ENCODE results near the gene PLSCR3.
A peak's percentile ranks its signal among the peaks of the same experiment; 100 is the strongest.

Gene PLSCR3

GRCh38 chr17:7437369-7437863, 43.1 kb upstream of the PLSCR3 start:
- no peaks in the 10 kb centered on the region for H3K9me3 ChIP-seq (ENCODE audit: control insufficient read depth, low read length)
- no peaks in the 10 kb centered on the region for H3K36me3 ChIP-seq (ENCODE audit: control insufficient read depth, insufficient read depth, low read length, severe bottlenecking)
- H3K4me3 ChIP-seq (ENCODE audit: low read length) = peak overlapping the region; percentile 64
- peaks cover 15% of the 10 kb centered on the region for H3K27me3 ChIP-seq (replicated peaks; ENCODE audit: control insufficient read depth, insufficient read depth, low read length)
- H3K4me1 ChIP-seq (ENCODE audit: control insufficient read depth, insufficient read depth, low read length) = peaks cover 25% of the 10 kb centered on the region
- no peak for DNase-seq (ENCODE audit: low read depth)
- no peak overlapping the region for H3K9ac ChIP-seq (ENCODE audit: low read length)

GRCh38 chr17:7436556-7437368, 42.4 kb upstream of the PLSCR3 start:
- DNase-seq (ENCODE audit: low read depth) = peak; percentile 91
- peaks cover 25% of the 10 kb centered on the region for H3K4me1 ChIP-seq (ENCODE audit: control insufficient read depth, insufficient read depth, low read length)
- H3K27me3 ChIP-seq (replicated peaks; ENCODE audit: control insufficient read depth, insufficient read depth, low read length) = peaks cover 15% of the 10 kb centered on the region

GRCh38 chr17:7435676-7436555, 41.6 kb upstream of the PLSCR3 start:
- Histone ChIP-seq H3K9me3 (ENCODE audit: control insufficient read depth, low read length) (no peaks in the 10 kb centered on the region), H3K27me3 (replicated peaks; ENCODE audit: control insufficient read depth, insufficient read depth, low read length) (peaks cover 15% of the 10 kb centered on the region), H3K4me3 (ENCODE audit: low read length) (peak overlapping the region; percentile 64), H3K36me3 (ENCODE audit: control insufficient read depth, insufficient read depth, low read length, severe bottlenecking) (no peaks in the 10 kb centered on the region), H3K4me1 (ENCODE audit: control insufficient read depth, insufficient read depth, low read length) (peaks cover 23% of the 10 kb centered on the region), H3K9ac (ENCODE audit: low read length) (peak overlapping the region; percentile 48)
- peak; percentile 38 for DNase-seq (ENCODE audit: low read depth)

More at GRCh38 chr17:7436556-7437368, 42.4 kb upstream of the PLSCR3 start:
- Histone ChIP-seq H3K9ac (ENCODE audit: low read length) (peak overlapping the region; percentile 56), H3K9me3 (ENCODE audit: control insufficient read depth, low read length) (no peaks in the 10 kb centered on the region), H3K4me3 (ENCODE audit: low read length) (peak overlapping the region; percentile 64), H3K36me3 (ENCODE audit: control insufficient read depth, insufficient read depth, low read length, severe bottlenecking) (no peaks in the 10 kb centered on the region)

- Histone ChIP-seq H3K4me1 (ENCODE audit: control insufficient read depth, insufficient read depth, low read length) (peaks cover 9% of the 10 kb centered on the region), H3K36me3 (ENCODE audit: control insufficient read depth, insufficient read depth, low read length, severe bottlenecking) (no peaks in the 10 kb centered on the region), H3K9ac (ENCODE audit: low read length) (no peak overlapping the region), H3K9me3 (ENCODE audit: control insufficient read depth, low read length) (no peaks in the 10 kb centered on the region), H3K4me3 (ENCODE audit: low read length) (no peak overlapping the region), H3K27me3 (replicated peaks; ENCODE audit: control insufficient read depth, insufficient read depth, low read length) (no peaks in the 10 kb centered on the region)
- DNase-seq (ENCODE audit: low read depth) = no peak
Measured at GRCh38 chr17:7432296-7432695, 38.0 kb upstream of the PLSCR3 start.

- H3K27me3 ChIP-seq (replicated peaks; ENCODE audit: control insufficient read depth, insufficient read depth, low read length) = no peaks in the 10 kb centered on the region
- H3K4me3 ChIP-seq (ENCODE audit: low read length) = no peak overlapping the region
- DNase-seq (ENCODE audit: low read depth) = no peak
- H3K4me1 ChIP-seq (ENCODE audit: control insufficient read depth, insufficient read depth, low read length) = peaks cover 4% of the 10 kb centered on the region
- H3K9me3 ChIP-seq (ENCODE audit: control insufficient read depth, low read length) = no peaks in the 10 kb centered on the region
- H3K36me3 ChIP-seq (ENCODE audit: control insufficient read depth, insufficient read depth, low read length, severe bottlenecking) = no peaks in the 10 kb centered on the region
- no peak overlapping the region for H3K9ac ChIP-seq (ENCODE audit: low read length)
Measured at GRCh38 chr17:7431231-7431630, 36.9 kb upstream of the PLSCR3 start.

- no peaks in the 10 kb centered on the region for H3K27me3 ChIP-seq (replicated peaks; ENCODE audit: control insufficient read depth, insufficient read depth, low read length)
- H3K36me3 ChIP-seq (ENCODE audit: control insufficient read depth, insufficient read depth, low read length, severe bottlenecking) = no peaks in the 10 kb centered on the region
- DNase-seq (ENCODE audit: low read depth) = no peak
- no peaks in the 10 kb centered on the region for H3K4me1 ChIP-seq (ENCODE audit: control insufficient read depth, insufficient read depth, low read length)
- H3K4me3 ChIP-seq (ENCODE audit: low read length) = no peak overlapping the region
- no peaks in the 10 kb centered on the region for H3K9me3 ChIP-seq (ENCODE audit: control insufficient read depth, low read length)
- H3K9ac ChIP-seq (ENCODE audit: low read length) = no peak overlapping the region
Measured at GRCh38 chr17:7429722-7430121, 35.4 kb upstream of the PLSCR3 start.

GRCh38 chr17:7428557-7428956, 34.2 kb upstream of the PLSCR3 start, which contains the start of gene SPEM3:
Gene SPEM3, plus strand, starts transcription at chr17:7428857. Its CDS starts 46 bp downstream, at chr17:7428903.
- H3K4me3 ChIP-seq (ENCODE audit: low read length) = no peak within 1 kb of the TSS
- no peak within 1 kb of the TSS for H3K9ac ChIP-seq (ENCODE audit: low read length)
- no peak for DNase-seq (ENCODE audit: low read depth)
- no peaks in the 10 kb centered on the region for H3K27me3 ChIP-seq (replicated peaks; ENCODE audit: control insufficient read depth, insufficient read depth, low read length)
- H3K36me3 ChIP-seq (ENCODE audit: control insufficient read depth, insufficient read depth, low read length, severe bottlenecking) = no peaks in the 10 kb centered on the region
- H3K4me1 ChIP-seq (ENCODE audit: control insufficient read depth, insufficient read depth, low read length) = no peaks in the 10 kb centered on the region
- no peaks in the 10 kb centered on the region for H3K9me3 ChIP-seq (ENCODE audit: control insufficient read depth, low read length)

- no peak for DNase-seq (ENCODE audit: low read depth)
- Histone ChIP-seq H3K4me1 (ENCODE audit: control insufficient read depth, insufficient read depth, low read length) (no peaks in the 10 kb centered on the region), H3K9me3 (ENCODE audit: control insufficient read depth, low read length) (no peaks in the 10 kb centered on the region), H3K9ac (ENCODE audit: low read length) (no peak overlapping the region), H3K27me3 (replicated peaks; ENCODE audit: control insufficient read depth, insufficient read depth, low read length) (no peaks in the 10 kb centered on the region), H3K36me3 (ENCODE audit: control insufficient read depth, insufficient read depth, low read length, severe bottlenecking) (no peaks in the 10 kb centered on the region), H3K4me3 (ENCODE audit: low read length) (no peak overlapping the region)
Measured at GRCh38 chr17:7427549-7427948, 33.2 kb upstream of the PLSCR3 start.

- no peaks in the 10 kb centered on the region for H3K9me3 ChIP-seq (ENCODE audit: control insufficient read depth, low read length)
- H3K4me3 ChIP-seq (ENCODE audit: low read length) = no peak overlapping the region
- H3K4me1 ChIP-seq (ENCODE audit: control insufficient read depth, insufficient read depth, low read length) = no peaks in the 10 kb centered on the region
- no peak for DNase-seq (ENCODE audit: low read depth)
- H3K9ac ChIP-seq (ENCODE audit: low read length) = no peak overlapping the region
- no peaks in the 10 kb centered on the region for H3K36me3 ChIP-seq (ENCODE audit: control insufficient read depth, insufficient read depth, low read length, severe bottlenecking)
- H3K27me3 ChIP-seq (replicated peaks; ENCODE audit: control insufficient read depth, insufficient read depth, low read length) = no peaks in the 10 kb centered on the region
Measured at GRCh38 chr17:7426896-7427489, 32.7 kb upstream of the PLSCR3 start.

GRCh38 chr17:7426203-7426863, 32.0 kb upstream of the PLSCR3 start:
- Histone ChIP-seq H3K4me1 (ENCODE audit: control insufficient read depth, insufficient read depth, low read length) (no peaks in the 10 kb centered on the region), H3K4me3 (ENCODE audit: low read length) (no peak overlapping the region), H3K9ac (ENCODE audit: low read length) (no peak overlapping the region), H3K27me3 (replicated peaks; ENCODE audit: control insufficient read depth, insufficient read depth, low read length) (no peaks in the 10 kb centered on the region), H3K36me3 (ENCODE audit: control insufficient read depth, insufficient read depth, low read length, severe bottlenecking) (no peaks in the 10 kb centered on the region), H3K9me3 (ENCODE audit: control insufficient read depth, low read length) (no peaks in the 10 kb centered on the region)
- DNase-seq (ENCODE audit: low read depth) = no peak

Measured in adipocyte (in vitro differentiated cells).